ENCODE results near the gene IL1RAPL2.
"Not testable (repeated sequence)": the region's sequence is repeated elsewhere in the genome, so short reads cannot be mapped to it uniquely, and the experiment has no call there.

IL1RAPL2 gene

DNA sequence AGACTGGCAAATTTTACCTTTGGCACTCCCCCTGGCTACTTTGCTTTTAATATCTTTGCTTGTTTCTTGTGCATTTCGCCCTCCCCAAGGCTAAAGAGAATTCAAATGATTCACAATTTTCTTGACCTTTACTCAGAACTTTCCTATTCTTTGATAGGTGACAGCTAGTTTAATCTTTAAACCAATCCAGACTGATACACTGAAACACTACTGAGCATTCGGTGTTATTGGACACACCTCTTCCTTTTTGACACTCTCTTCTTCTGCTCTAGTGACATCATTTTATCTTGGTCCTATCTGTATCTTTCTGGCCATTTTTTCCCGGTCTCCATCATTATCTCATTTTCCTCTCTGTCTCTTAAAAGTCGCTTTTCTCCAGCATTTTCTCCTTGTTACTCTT, 103.1 kb downstream of the IL1RAPL2 start:
- in situ Hi-C loops (cut with MboI; ENCODE audit: low sequenced_read_pairs): no loop called here

DNA sequence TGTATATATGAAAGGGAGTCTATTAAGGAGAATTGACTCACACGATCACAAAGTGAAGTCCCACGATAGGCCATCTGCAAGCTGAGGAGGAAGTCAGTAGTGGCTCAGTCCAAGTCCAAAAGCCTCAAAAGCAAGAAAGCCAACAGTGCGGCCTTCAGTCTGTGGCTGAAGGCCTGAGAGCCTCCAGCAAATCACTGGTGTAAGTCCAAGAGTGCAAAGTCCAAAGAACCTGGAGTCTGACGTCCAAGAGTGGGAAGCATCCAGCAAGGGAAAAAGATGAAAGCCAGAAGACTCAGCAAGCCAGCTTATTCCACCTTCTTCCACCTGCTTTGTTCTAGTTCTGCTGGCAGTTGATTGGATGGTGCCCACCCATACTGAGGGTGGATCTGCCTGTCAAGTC, 104.1 kb downstream of the IL1RAPL2 start:
- in situ Hi-C loops (cut with MboI; ENCODE audit: low sequenced_read_pairs): no loop called here

DNA sequence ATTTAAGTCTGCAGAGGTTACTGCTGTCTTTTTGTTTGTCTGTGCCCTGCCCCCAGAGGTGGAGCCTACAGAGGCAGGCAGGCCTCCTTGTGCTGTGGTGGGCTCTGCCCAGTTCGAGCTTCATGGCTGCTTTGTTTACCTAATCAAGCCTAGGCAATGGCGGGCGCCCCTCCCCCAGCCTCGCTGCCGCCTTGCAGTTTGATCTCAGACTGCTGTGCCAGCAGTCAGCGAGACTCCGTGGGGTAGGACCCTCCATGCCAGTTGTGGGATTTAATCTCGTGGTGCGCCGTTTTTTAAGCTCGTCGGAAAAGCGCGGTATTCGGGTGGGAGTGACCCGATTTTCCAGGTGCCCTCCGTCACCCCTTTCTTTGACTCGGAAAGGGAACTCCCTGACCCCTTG, 111.5 kb downstream of the IL1RAPL2 start:
- in situ Hi-C loops (cut with MboI; ENCODE audit: low sequenced_read_pairs): not testable (repeated sequence)

DNA sequence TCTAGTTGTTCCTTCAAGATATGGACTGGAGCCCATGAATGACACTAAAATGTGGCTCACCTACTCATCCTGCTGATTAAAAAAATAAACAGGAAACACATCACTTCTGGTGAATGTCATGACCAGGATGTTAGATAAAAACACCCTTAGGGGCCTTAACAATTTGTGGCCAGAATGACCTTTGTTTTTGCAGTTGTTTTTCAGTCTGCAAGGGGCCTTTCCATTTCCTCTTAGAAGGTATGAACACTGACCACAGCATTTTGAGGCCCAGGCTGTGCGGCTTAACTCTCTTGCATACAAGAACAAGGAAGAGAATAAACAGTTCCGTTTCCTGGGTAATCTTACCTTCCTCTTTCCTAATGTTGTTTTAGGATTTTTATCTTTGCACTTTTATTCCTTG, 113.2 kb downstream of the IL1RAPL2 start:
- in situ Hi-C loops (cut with MboI; ENCODE audit: low sequenced_read_pairs): no loop called here

DNA sequence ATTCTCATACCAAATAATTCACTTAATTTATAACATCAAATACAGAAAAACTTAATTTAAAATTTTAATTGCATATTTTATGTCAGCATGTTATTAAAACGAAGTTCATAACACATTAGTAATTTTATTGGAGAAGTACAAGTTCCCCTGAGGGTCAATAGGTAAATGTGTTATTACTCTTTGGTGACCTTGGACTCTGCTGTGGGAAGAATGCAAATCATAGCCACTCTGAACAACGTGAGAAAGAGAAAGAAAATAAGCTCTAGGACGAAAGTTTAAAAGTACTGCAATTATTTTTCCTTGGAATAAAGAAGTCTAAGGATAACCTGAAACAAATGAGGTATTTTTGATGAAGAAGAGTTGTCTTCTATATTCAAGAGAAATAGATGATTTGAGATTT, 115.2 kb downstream of the IL1RAPL2 start:
- in situ Hi-C loops (cut with MboI; ENCODE audit: low sequenced_read_pairs): no loop called here

DNA sequence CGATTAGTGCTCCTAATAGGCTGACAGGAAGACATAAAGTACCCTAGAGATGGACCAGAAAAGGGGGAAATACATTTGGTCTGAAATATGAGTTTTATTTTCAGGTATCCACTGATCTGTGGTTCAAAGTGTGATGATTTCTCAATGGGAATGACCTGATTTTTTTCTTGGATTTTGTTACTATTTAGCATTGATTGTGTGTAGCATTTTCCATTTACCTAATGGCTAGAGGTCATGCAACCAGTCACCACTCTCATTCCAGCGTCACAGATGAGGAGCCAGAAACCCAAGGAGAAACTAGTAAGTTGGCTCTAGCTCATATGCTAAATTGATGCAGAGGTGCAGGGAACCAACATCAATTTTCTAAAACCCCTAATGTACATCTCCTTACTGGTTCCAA, 118.1 kb downstream of the IL1RAPL2 start:
- in situ Hi-C loops (cut with MboI; ENCODE audit: low sequenced_read_pairs): no loop called here

DNA sequence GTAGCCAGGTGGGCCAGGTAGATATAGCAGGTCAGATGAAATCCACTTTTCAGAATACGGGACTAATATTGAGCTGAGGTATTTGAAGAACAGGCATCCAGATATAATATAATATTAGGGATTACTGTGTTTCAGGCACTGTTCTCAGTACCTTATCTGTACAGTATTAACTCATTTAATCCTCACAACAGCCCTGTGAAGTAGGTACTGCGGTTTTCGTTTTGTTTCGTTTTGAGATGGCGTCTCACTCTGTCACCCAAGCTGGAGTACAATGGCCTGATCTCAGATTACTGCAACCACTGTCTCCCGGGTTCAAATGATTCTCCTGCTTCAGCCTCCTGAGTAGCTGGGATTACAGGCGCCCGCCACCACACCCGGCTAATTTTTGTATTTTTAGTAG, 129.6 kb downstream of the IL1RAPL2 start:
- in situ Hi-C loops (cut with MboI; ENCODE audit: low sequenced_read_pairs): no loop called here

DNA sequence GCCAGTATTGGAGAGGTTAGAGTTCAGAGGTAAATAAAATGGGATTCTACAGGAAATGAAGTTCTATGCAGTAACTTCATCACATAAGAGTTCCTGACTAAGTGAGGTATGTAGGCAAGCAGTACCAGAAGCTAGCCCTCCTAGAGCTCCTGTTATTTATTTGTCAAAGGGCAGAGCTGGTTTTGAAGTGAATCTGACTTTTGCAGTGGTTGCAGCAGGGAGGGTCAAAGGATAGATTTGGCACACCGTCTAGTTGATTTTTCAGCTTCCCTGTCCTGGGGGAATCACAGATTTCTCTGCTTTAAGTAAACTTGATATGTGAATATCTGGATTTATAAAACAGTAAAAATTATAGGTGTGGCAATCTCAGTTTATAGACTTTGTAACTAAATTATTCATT, 130.7 kb downstream of the IL1RAPL2 start:
- in situ Hi-C loops (cut with MboI; ENCODE audit: low sequenced_read_pairs): no loop called here

DNA sequence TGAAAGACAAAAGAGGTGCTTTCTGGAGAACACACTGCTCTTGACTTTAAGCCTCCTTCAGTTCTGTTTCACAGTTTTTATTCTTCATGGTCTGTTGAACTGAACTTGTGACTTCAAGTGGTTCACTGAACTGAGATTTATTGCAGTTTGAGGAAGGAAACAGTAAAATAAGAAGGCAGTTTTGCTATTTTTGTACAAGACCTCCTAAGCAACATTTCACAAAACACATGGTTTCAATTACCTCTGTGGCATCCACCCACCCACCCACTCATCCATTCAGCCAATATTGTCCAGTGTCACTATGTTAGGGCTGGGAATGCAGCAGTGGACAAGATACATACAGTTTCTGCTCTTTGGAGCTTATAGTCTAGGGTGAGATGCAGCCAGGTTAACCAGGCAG, 131.3 kb downstream of the IL1RAPL2 start:
- in situ Hi-C loops (cut with MboI; ENCODE audit: low sequenced_read_pairs): no loop called here

DNA sequence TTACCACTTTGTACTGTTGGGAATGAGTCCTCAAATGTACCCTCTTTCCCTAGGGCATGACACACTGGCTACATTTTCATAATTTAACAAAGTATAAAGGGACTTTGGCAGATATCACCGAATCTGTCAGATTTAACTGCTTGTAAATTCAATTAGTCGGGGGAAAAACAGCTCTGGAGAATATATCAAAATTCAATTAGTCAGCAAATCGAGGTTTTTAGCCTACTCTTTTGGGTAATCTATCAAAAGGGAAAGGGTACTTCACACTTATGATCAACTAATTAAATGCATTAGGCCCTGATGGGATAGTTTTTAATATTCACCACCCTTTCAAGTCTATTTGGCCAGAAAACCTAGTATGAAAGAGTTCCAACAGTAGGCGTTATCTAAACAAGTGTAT, 141.0 kb downstream of the IL1RAPL2 start:
- in situ Hi-C loops (cut with MboI; ENCODE audit: low sequenced_read_pairs): no loop called here

DNA sequence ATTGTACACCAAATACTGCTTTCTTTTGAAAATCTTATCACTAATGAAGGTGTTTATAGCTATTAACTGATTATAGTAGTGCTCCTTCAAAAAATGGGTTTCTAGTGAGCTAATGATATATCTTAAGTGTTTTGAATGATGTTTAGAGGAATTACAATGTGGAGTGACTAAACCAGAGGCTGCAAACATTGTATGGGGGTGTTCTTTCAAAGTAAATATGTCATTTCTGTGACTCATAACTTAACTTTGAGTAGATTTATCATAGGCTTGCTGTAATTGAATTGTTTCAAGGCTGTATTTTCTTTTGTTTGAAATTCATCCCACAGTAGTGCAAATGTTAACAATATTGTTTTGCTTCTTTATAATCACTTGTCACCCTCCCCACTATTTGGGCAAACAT, 141.6 kb downstream of the IL1RAPL2 start:
- in situ Hi-C loops (cut with MboI; ENCODE audit: low sequenced_read_pairs): no loop called here

DNA sequence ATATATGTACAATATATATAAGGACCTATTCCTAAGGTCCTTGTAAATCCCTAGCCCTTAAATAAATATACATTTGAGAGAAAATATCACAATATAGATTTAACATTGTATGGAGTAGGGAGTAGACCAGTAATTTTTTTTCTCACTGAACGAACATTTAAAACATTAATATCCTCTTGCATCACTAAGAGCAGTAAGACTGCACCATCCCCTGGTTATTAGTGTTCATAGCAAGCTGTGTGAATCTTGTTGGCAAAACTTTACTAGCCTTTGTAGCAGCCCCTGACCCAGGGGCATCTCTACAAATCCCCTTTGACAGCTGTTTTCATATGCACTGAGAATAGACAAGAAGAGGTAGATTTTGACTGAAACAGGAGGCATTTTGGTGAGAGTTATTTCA, 146.5 kb downstream of the IL1RAPL2 start:
- in situ Hi-C loops (cut with MboI; ENCODE audit: low sequenced_read_pairs): no loop called here

DNA sequence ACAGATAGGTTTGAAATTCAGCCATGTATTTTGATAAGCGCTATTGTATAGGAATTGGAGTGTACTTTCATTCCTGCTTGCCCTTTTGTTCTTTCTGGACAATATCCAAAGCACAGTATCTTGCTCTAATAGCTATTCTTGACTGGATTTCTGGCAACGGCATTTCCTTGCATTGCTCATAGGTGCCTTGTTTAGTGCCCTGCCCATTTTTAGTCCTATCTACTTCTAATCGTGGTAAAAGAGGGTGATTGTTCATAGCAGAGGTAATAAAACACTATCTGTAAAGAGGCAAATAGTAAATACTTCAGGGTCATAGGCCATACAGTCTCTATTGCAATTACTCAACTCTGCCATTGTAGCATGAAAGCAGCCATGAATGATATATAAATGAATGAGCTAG, 155.9 kb downstream of the IL1RAPL2 start:
- in situ Hi-C loops (cut with MboI; ENCODE audit: low sequenced_read_pairs): no loop called here

DNA sequence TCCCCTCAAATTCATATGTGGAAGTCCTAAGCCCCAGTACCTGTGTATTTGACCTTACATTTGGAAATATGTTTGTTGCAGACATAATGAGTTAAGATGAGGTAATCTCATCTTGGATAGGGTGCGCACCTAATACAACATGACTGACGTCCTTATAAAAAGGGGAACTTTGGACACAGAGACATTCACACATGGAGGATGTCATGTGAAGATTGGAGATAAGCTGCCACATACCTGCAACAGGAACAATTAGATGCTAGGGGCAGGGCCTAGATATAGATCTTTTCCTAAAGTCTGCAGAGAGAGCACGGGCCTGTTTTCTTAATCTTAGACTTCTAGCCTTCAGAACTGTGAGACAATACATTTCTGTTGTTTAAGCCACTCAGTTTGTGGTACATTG, 162.5 kb downstream of the IL1RAPL2 start:
- in situ Hi-C loops (cut with MboI; ENCODE audit: low sequenced_read_pairs): no loop called here

DNA sequence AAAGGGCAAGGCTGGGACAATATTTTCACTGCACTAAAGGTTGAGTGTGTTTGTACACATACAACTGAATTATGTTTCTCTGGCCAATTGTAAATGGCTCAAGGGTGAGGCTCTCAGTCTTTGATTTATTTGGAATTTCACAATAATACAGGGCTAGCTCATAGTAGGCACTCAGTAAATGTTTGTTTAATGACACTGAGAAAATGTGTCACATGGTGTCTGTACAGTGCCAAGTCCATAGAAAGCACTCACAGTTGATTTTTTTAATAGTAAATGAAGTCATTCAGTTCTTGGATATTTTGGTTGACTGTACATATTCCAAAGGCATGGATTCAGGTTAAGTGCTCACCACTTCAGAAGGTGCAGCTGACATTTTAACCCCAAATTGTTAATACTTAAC, 176.4 kb downstream of the IL1RAPL2 start:
- in situ Hi-C loops (cut with MboI; ENCODE audit: low sequenced_read_pairs): no loop called here

DNA sequence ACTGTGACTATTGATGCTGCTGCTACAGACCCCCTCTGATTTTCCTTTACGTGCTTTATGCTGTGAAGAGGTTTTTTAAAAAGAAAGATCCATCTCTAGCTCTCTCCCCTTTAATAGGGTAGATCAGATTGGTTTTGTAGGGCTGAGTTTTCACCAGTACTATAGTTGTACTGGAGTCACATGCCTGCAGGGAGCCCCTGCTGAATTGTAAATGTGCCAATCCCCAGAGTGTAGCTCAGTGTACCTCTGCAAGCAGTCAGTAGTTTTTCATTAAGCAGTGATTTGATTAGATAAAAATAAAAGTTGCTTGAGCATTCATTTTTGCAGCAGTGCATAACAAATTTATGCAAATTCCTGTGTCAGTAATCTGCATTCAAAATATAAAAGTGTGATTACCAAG, 179.2 kb downstream of the IL1RAPL2 start:
- in situ Hi-C loops (cut with MboI; ENCODE audit: low sequenced_read_pairs): no loop called here

DNA sequence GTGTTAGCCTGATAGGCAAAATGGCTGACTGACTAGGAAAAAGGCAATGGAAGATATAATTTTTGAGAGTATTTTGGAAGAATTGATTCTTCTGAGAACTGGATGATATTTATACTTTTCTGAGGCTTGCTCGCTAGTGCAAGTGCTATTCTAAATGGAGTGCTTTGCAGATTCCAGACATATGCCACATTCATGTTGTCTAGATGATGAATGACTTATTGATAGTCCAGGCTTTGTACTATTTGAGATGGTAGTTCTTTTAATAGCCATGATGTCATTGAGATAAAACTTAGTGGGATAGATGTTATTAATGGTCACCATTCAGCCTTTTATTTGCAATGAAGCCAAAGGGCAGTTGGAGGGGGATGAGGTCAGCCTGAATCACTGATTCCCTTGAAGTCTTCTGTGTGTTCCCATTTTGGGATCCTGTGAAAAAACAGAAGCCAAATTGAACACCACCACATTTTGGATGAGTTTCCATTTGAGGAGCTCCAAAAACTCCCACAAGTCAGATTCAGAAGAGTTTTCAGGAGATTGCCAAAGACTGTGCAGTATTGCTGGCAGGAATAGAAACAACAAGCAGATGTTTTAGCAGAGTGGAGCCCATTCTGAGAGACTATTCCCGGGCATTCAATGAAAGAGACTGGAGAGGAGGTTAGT, 184.1 kb downstream of the IL1RAPL2 start:
- in situ Hi-C loops (cut with MboI; ENCODE audit: low sequenced_read_pairs): no loop called here

DNA sequence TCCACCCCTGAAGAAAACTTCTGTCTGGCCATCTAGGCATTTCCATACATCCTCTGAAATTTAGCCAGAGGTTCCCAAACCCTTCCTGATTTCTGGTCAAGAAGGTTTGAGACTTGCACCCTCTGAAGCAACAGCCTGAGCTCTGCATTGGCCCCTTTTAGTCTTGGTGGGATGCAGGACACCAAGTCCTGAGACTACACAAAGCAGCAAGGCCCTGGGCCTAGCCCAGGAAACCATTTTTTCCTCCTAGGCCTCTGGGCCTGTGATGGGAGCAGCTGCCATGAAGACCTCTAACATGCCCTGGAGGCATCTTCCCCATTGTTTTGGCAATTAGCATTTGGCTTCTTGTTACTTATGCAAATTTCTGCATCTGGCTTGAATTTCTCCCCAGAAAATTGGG, 196.6 kb downstream of the IL1RAPL2 start:
- in situ Hi-C loops (cut with MboI; ENCODE audit: low sequenced_read_pairs): no loop called here

DNA sequence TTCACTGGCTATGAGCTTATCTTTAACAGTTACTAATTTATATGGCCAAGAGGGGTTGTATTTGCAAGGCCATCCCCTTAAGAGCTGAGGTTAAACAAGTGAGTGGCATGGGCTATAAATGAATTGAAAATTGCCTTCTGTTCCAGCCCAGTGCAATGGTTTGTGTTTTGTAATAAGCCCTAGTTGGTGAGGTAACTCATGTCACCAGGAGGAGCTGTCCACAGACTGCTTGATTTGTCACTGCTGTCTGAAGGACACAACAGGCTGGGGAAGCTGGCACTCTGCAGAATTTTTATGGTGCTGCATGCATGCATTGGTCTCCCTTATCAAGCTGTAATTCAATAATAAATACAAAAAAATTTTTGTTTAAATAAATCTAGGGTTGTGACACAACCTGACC, 223.8 kb downstream of the IL1RAPL2 start:
- in situ Hi-C loops (cut with MboI; ENCODE audit: low sequenced_read_pairs): no loop called here

DNA sequence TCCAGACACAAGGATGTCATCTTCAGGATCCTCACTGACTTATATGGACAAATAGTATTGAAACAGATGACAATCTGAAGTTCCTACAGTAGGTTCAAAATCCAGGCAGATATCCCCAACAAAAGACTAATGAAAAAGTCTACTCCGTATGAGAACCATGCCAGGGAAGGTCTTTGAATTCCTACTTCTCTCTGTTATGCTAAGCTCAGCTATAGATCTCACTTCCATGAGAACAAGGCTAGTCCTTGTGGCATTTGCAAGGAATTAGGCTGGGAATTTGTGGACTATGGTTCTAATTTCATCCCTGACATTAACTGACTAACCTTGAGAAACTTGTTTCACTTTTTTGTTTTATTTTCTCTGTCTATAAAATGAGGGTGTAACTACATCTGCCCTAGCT, 229.8 kb downstream of the IL1RAPL2 start:
- in situ Hi-C loops (cut with MboI; ENCODE audit: low sequenced_read_pairs): no loop called here

DNA sequence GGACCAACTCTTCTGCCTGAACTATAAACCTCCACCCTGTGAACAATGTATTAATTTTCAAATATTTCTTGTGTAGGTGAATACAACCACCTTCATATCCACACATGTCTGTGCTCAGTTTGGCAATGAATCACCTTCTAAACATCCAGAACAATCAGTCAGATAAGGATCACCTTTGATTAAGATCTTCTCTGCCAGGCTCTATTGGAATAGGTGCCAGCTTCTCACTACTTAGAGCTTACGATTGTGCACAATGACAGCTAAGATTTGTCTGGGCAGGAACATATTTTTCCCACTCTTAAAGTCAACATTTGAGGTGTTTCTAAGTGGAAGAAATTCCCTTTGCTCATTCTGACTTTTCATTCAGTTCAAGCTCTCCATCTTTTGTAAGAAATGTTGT, 237.2 kb downstream of the IL1RAPL2 start:
- in situ Hi-C loops (cut with MboI; ENCODE audit: low sequenced_read_pairs): no loop called here

DNA sequence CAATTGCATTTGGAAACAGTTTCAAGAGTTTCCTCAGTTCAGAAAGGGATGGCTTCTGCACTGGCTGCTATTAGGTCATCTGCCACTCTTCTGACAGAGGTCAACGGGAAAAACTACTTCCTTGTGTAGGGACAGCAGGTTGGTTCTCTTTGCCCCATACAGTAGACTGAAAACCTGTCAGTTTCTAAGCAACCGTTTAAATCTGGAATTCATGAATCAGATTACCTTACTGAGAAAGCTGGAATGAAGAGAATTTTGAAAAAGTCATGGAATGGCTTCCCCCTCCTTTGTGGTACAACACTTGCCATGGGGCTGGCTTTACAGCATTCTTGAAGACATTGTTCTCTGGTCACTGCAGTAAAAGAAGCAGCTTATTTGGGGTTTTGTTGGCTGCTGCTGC, 240.3 kb downstream of the IL1RAPL2 start:
- in situ Hi-C loops (cut with MboI; ENCODE audit: low sequenced_read_pairs): no loop called here

DNA sequence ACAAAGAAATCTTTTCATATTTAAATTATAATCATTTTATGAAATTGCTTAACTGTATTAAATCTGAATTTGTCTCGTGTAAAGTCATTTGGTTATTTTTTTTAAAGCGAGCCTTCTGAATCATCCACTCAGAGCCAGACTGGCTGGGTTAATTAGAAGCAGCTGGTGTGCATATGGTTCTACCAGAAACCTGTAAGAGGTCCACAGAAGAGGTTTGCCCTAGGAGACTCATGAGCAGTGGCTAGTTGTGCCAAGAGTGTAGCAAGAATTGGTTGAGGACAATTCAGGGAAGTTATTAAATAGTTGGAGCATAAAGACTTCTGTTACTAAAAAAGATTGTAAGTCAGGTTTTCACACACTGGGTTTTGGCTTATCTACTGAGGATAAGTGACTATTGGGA, 267.4 kb downstream of the IL1RAPL2 start:
- in situ Hi-C loops (cut with MboI; ENCODE audit: low sequenced_read_pairs): no loop called here

DNA sequence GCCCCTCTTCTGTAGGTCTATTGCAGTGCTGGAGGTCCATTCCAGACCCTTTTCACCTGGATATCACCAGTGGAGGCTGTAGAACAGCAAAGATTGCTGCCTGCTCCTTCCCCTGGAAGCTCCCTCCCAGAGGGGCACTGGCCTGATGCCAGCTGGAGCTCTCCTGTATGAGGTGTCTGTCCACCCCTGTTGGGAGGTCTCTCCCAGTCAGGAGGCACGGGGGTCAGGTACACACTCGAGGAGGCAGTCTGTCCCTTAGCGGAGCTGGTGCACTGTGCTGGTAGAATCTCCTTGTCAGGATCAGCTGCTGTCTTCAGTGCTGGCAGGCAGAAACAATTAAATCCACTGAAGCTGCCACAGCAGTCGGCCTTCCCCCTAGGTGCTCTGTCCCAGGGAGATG, 276.6 kb downstream of the IL1RAPL2 start:
- in situ Hi-C loops (cut with MboI; ENCODE audit: low sequenced_read_pairs): no loop called here

Data from HL-60/S4 (cell line).